ENCODE measurements around the gene BRINP2.
A peak's percentile ranks its signal among the peaks of the same experiment; 100 is the strongest.

Gene BRINP2

DNA sequence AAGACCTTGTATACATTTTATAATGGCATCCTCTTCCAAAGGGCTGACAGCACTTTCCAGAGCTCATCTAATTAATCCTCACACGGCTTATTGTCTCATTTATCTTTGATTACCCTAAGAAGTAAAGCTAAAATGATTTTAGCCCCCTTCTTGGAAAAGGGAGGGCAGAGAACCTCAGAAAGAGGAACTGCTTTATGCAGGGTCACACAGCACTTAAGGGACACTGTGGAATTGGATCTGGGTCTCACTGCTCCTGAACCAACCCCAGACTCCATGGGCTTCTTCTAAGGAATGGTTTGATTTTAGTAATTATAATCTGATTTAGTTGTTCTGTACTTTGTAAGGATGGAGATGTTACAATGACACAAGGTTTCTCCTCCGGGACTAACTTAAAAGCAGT, 3.2 kb downstream of the BRINP2 start:
- ChIA-PET CTCF (no interaction called here), POLR2A (ENCODE audit: low non-redundant PET) (no interaction called here)
- DNase-seq (ENCODE audit: low spot score), result no peak
- TF ChIP-seq, protein P1, sequence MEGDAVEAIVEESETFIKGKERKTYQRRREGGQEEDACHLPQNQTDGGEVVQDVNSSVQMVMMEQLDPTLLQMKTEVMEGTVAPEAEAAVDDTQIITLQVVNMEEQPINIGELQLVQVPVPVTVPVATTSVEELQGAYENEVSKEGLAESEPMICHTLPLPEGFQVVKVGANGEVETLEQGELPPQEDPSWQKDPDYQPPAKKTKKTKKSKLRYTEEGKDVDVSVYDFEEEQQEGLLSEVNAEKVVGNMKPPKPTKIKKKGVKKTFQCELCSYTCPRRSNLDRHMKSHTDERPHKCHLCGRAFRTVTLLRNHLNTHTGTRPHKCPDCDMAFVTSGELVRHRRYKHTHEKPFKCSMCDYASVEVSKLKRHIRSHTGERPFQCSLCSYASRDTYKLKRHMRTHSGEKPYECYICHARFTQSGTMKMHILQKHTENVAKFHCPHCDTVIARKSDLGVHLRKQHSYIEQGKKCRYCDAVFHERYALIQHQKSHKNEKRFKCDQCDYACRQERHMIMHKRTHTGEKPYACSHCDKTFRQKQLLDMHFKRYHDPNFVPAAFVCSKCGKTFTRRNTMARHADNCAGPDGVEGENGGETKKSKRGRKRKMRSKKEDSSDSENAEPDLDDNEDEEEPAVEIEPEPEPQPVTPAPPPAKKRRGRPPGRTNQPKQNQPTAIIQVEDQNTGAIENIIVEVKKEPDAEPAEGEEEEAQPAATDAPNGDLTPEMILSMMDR (conservative IDR thresholded peaks at IDR 0.05; ENCODE audit: low read depth), result no peak
- no peak overlapping the region for H3K27ac ChIP-seq

DNA sequence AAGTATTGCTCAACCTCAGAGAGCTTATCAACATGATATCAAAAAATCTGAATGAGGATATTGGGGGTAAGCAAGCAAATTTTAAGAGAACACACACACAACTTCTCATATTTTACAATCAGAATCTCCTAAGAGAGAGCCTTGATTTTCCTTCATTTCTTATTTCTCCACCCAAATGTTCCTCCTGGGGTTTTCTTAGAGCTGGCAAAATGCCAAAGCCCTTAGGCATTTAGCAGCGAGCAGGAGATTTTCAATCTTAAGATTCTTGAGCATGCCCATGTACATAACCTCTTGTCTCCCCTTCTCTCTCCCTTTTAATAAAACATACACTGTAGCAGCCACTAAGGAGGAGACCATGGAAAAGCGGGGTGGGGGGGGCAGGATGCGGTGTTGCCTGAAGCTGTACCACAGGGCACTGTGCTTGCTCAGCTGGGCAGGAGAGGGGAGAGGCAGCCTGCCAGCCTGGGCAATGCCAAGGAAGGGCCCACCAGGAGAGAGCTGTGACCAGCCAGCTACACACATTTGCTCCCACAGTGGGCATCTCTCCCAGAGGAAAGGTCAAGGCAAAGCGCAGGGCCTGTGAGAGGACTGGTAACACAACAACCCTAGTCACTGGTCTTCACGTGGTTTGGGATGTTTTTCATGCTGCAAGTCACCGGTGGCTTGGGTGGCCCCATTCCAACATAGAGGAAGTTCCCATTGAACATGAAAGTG, 4.3 kb downstream of the BRINP2 start:
- ChIA-PET CTCF (no interaction called here), POLR2A (ENCODE audit: low non-redundant PET) (no interaction called here)
- no peak overlapping the region for H3K27ac ChIP-seq
- no peak for DNase-seq (ENCODE audit: low spot score)
- TF ChIP-seq, protein P1 (conservative IDR thresholded peaks at IDR 0.05; ENCODE audit: low read depth), result no peak

GRCh38 chr1:177181280-177181630, 10.5 kb downstream of the BRINP2 start:
- DNase-seq (ENCODE audit: low spot score), result no peak
- H3K27ac ChIP-seq, result no peak overlapping the region
- TF ChIP-seq, protein P1 (conservative IDR thresholded peaks at IDR 0.05; ENCODE audit: low read depth), result no peak
- ChIA-PET POLR2A (ENCODE audit: low non-redundant PET) (no interaction called here), CTCF (interaction anchor here (0.5 to 1.4 kb wide), 11 partner anchors 13 to 818 kb away, joined by 3 to 6 read pairs (median 4); no protein-coding TSS in a partner anchor)

GRCh38 chr1:177181631-177182291, 11.0 kb downstream of the BRINP2 start:
- TF ChIP-seq, protein P1 (conservative IDR thresholded peaks at IDR 0.05; ENCODE audit: low read depth), result peak; percentile 71
- H3K27ac ChIP-seq, result no peak overlapping the region
- peak; percentile 64 for DNase-seq (ENCODE audit: low spot score)
- CTCF ChIA-PET, result interaction anchor here (0.5 to 1.4 kb wide), 18 partner anchors 10 to 818 kb away, joined by 3 to 6 read pairs (median 4); no protein-coding TSS in a partner anchor
- POLR2A ChIA-PET (ENCODE audit: low non-redundant PET), result no interaction called here

- no peak overlapping the region for H3K27ac ChIP-seq
- TF ChIP-seq, protein P1 (conservative IDR thresholded peaks at IDR 0.05; ENCODE audit: low read depth), result no peak
- POLR2A ChIA-PET (ENCODE audit: low non-redundant PET), result no interaction called here
- CTCF ChIA-PET, result interaction anchor here (0.6 kb wide), 1 partner anchor 354 kb away, joined by 7 read pairs; no protein-coding TSS in a partner anchor
- no peak for DNase-seq (ENCODE audit: low spot score)
Measured at GRCh38 chr1:177183836-177184235, 13.1 kb downstream of the BRINP2 start.

DNA sequence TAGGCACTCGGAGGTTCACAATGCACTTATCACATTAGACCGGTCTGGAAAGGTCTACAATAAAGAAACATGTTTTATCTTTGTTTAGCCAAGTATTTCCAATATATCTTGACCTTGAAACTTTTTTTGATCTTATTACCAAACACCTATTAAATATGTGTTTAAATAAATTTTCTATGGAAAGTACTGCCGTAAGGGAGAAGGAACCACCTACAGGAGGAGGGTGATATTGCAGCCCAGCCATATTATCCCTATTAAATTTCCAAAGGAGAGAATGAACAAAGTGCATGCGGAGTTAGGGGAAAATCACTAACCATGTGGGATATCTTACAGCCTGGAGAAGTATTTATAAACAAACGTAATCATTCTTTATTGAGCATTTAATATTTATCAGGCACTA, 14.5 kb downstream of the BRINP2 start:
- ChIA-PET POLR2A (ENCODE audit: low non-redundant PET) (no interaction called here), CTCF (no interaction called here)
- no peak for DNase-seq (ENCODE audit: low spot score)
- TF ChIP-seq, protein P1 (conservative IDR thresholded peaks at IDR 0.05; ENCODE audit: low read depth), result no peak
- H3K27ac ChIP-seq, result no peak overlapping the region
